Measurements from ENCODE around the gene GABRE.

DNA sequence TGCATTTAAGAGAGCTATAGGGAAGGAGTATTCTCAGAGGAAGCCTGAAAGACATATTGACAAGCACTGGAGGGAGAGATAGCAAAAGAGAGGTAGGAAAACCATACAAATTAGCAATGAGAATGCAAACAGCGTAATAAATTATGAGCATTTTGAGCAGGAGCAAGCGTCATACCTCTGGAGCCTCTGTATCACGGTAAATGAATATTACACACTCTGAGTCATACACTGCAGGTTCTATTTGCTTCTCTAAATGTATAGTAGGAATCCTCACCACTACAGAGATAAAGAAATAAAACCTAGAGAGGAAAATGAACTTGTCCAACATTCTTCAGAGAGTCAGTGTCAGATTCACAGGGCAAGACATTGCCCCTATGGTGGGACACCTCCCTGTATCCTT, 46.4 kb upstream of the GABRE start:
- TF ChIP-seq, protein P1, sequence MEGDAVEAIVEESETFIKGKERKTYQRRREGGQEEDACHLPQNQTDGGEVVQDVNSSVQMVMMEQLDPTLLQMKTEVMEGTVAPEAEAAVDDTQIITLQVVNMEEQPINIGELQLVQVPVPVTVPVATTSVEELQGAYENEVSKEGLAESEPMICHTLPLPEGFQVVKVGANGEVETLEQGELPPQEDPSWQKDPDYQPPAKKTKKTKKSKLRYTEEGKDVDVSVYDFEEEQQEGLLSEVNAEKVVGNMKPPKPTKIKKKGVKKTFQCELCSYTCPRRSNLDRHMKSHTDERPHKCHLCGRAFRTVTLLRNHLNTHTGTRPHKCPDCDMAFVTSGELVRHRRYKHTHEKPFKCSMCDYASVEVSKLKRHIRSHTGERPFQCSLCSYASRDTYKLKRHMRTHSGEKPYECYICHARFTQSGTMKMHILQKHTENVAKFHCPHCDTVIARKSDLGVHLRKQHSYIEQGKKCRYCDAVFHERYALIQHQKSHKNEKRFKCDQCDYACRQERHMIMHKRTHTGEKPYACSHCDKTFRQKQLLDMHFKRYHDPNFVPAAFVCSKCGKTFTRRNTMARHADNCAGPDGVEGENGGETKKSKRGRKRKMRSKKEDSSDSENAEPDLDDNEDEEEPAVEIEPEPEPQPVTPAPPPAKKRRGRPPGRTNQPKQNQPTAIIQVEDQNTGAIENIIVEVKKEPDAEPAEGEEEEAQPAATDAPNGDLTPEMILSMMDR (IDR thresholded peaks at IDR 0.05; ENCODE audit: low read depth, low read length) = no peak
- TF ChIP-seq POLR2A (IDR thresholded peaks at IDR 0.05; ENCODE audit: extremely low read depth, insufficient read length) = no peak
- TF ChIP-seq, protein P2, sequence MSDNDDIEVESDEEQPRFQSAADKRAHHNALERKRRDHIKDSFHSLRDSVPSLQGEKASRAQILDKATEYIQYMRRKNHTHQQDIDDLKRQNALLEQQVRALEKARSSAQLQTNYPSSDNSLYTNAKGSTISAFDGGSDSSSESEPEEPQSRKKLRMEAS (IDR thresholded peaks at IDR 0.05; ENCODE audit: low read depth, low read length) = no peak

Measured in NB4 (cell line).